Chondrocyte (in vitro differentiated cells): Measurements from ENCODE around the gene ZNF768. TPM values are rescaled to one million over a fixed set of nuclear protein-coding genes. Genes with fewer than 3 reads are reported as not detected.

Source experiments
- DNase-seq: peaks from one replicate; pipeline ENCODE4 v3.0.0; 2021; ENCODE audit warnings: mixed read lengths, low spot score
- H3K27ac Mint-ChIP-seq: one replicate; pipeline ENCODE4 v1.8.0; 2021; ENCODE audit warnings: mild to moderate bottlenecking, moderate library complexity, mixed read lengths; ENCODE audit not compliant: unreplicated experiment
- H3K27me3 Mint-ChIP-seq: 2 replicates; pipeline ENCODE4 v1.8.0; 2021; ENCODE audit warnings: low read depth, mixed read lengths
- H3K36me3 Mint-ChIP-seq: 2 replicates; pipeline ENCODE4 v1.8.0; 2021; ENCODE audit warnings: low read depth, mixed read lengths
- H3K4me1 Mint-ChIP-seq: 2 replicates; pipeline ENCODE4 v1.8.0; 2021; ENCODE audit warnings: low read depth, mild to moderate bottlenecking, mixed read lengths
- H3K4me3 Mint-ChIP-seq: one replicate; pipeline ENCODE4 v1.8.0; 2021; ENCODE audit warnings: mild to moderate bottlenecking, moderate library complexity, mixed read lengths; ENCODE audit not compliant: unreplicated experiment
- H3K9me3 Mint-ChIP-seq: 2 replicates; pipeline ENCODE4 v1.8.0; 2021; ENCODE audit warnings: low read depth, mixed read lengths
- total RNA-seq: library from RNA; stranded (reverse); gene quantifications from 3 replicates; pipeline ENCODE4 v1.2.1, GENCODE V29; 2021
- TF ChIP-seq, protein P1 (sequence below): fragments of 200-600 bp; sonication (generic); IDR thresholded peaks from 2 replicates; pipeline ENCODE4 v1.5.0; 2021; ENCODE audit warnings: antibody characterized with exemption, mild to moderate bottlenecking, moderate library complexity

The ZNF768 gene
- total RNA-seq, 1 donor from 2014 or later, result 30.0 TPM

DNA sequence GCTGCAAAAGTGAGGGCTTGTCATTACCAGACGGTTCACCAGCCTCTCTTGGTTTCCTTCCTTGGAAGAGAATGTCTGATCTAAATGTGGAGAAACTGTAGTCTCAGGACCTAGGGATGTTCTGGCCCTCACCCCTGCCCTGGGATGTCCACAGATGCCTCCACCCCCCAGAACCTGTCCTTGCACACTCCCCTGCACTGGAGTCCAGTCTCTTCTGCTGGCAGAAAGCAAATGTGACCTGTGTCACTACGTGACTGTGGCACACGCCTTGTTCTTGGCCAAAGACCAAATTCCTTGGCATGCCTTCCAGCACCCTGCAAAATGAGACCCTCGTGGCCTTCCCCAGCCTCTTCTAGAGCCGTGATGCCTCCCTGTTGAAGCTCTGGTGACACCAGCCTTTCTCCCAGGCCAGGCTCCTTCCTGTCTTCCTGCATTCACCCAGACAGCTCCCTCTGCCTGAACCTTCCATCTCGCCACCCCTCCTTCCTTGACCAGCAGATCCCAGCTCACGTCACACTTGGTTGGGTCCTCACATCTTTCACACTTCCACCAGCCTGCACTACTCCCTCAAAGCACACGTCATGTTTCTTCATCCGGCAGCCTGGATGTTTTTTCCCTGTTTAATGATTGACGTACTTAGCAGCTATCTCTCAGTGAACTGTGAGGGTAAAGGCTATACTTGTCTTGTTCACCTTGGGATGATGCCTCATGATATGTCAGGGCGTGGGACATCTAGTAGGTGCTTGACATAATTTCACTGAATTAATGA, 4.3 kb downstream of the ZNF768 start:
- TF ChIP-seq, protein P1, sequence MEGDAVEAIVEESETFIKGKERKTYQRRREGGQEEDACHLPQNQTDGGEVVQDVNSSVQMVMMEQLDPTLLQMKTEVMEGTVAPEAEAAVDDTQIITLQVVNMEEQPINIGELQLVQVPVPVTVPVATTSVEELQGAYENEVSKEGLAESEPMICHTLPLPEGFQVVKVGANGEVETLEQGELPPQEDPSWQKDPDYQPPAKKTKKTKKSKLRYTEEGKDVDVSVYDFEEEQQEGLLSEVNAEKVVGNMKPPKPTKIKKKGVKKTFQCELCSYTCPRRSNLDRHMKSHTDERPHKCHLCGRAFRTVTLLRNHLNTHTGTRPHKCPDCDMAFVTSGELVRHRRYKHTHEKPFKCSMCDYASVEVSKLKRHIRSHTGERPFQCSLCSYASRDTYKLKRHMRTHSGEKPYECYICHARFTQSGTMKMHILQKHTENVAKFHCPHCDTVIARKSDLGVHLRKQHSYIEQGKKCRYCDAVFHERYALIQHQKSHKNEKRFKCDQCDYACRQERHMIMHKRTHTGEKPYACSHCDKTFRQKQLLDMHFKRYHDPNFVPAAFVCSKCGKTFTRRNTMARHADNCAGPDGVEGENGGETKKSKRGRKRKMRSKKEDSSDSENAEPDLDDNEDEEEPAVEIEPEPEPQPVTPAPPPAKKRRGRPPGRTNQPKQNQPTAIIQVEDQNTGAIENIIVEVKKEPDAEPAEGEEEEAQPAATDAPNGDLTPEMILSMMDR, result no peak
- peak overlapping the region; percentile 57 for H3K27ac Mint-ChIP-seq
- peaks cover 14% of the 10 kb centered on the region for H3K4me1 Mint-ChIP-seq
- DNase-seq, result no peak
- H3K36me3 Mint-ChIP-seq, result peaks cover 2% of the 10 kb centered on the region
- no peak overlapping the region for H3K4me3 Mint-ChIP-seq
- H3K27me3 Mint-ChIP-seq, result no peaks in the 10 kb centered on the region
- H3K9me3 Mint-ChIP-seq, result no peaks in the 10 kb centered on the region

DNA sequence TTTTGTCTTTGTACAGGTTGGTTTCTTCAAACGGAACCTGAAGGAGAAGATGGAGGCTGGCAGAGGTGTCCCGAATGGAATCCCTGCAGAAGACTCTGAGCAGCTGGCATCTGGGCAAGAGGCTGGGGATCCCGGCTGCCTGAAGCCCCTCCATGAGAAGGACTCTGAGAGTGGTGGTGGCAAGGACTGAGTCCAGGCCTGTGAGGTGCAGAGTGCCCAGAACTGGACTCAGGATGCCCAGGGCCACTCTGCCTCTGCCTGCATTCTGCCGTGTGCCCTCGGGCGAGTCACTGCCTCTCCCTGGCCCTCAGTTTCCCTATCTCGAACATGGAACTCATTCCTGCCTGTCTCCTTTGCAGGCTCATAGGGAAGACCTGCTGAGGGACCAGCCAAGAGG, 4.9 kb downstream of the ZNF768 start:
- H3K4me1 Mint-ChIP-seq, result peaks cover 14% of the 10 kb centered on the region
- no peaks in the 10 kb centered on the region for H3K9me3 Mint-ChIP-seq
- no peaks in the 10 kb centered on the region for H3K27me3 Mint-ChIP-seq
- peaks cover 2% of the 10 kb centered on the region for H3K36me3 Mint-ChIP-seq
- DNase-seq, result no peak
- H3K4me3 Mint-ChIP-seq, result no peak overlapping the region
- TF ChIP-seq, protein P1, result no peak
- no peak overlapping the region for H3K27ac Mint-ChIP-seq

DNA sequence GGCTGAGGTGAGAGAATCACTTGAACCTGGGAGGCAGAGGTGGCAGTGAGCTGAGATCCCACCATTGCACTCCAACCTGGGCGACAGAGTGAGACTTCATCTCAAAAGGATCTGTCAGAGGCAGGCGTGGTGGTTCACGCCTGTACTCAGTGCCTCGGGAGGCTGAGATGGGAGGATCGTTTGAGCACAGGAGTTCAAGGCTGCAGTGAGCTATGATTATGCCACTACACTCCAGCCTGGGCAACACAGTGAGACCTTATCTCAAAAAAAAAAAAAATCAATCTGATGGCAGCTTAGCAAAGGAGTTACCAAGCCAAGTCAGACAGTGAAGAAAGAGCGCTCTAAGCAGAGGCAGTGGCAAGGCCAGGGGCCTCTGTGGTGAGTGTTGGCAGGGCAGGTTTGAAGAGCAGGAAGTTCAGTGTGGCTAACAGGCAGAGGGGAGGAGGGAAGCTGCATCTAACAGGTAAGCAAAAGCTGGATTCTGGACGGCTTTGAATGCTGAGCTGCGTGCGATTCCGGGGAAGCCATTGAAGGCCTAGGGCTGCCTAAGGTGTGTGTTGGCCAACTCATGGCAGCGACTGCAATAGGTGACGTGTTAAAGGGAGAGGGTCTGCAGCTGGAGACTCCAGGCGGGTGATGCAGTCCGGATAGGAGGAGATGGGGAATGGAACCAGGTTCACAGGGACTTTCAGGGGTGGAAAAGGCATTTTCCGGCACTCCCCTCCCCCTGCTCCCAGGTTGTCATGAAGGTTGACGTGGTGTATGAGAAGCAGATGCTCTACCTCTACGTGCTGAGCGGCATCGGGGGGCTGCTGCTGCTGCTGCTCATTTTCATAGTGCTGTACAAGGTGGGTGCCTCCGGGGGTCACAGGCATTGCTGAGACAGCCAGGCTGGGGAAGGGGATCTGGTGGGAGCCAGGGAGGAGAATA, 7.0 kb downstream of the ZNF768 start:
- peaks cover 2% of the 10 kb centered on the region for H3K4me1 Mint-ChIP-seq
- no peaks in the 10 kb centered on the region for H3K9me3 Mint-ChIP-seq
- H3K27ac Mint-ChIP-seq, result no peak overlapping the region
- no peak for DNase-seq
- no peaks in the 10 kb centered on the region for H3K36me3 Mint-ChIP-seq
- no peaks in the 10 kb centered on the region for H3K27me3 Mint-ChIP-seq
- H3K4me3 Mint-ChIP-seq, result no peak overlapping the region
- TF ChIP-seq, protein P1, result no peak

DNA sequence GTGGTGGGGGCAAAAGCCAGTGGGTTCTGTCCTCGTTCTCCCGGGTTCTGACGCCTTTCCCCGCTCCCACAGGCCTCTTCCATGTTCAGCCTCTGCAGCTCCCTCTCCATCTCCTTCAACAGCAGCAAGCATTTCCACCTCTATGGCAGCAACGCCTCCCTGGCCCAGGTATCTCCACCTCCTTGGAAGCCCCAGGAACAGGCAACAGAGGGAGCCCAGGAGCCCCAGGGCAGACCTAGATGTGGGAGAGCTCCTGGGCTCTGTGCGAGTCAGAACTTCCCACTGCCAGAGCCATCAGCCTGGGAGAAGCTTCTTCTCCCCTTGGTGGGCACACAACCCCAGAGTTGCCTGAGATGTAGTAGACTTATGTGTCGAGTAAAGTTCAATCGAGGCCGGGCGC, 7.8 kb downstream of the ZNF768 start:
- Mint-ChIP-seq H3K9me3 (no peaks in the 10 kb centered on the region), H3K4me3 (no peak overlapping the region), H3K4me1 (no peaks in the 10 kb centered on the region), H3K27ac (no peak overlapping the region), H3K27me3 (no peaks in the 10 kb centered on the region), H3K36me3 (no peaks in the 10 kb centered on the region)
- TF ChIP-seq, protein P1, result no peak
- DNase-seq, result no peak

DNA sequence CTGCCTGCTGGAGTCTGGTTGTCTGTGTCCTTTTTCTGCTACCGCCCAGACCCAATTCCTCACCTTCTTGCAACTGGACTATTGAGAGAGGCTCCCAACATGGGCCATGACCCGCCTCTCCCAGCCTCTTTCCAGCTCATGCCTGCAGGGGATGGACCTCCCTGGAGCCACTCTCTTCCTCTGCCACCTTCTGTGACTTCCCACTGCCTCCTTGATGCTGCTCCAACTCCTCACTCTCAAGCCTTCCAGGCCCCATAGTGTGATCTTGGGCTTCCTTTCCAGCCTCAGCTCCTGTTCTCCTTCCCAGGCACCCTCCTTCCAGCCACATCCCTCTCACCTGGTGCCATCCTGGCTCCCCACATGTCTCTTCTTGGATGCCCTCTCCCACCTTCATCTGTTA, 11.1 kb downstream of the ZNF768 start:
- DNase-seq, result no peak
- peaks cover 4% of the 10 kb centered on the region for H3K27me3 Mint-ChIP-seq

More for the DNA sequence above, 11.1 kb downstream of the ZNF768 start:
- no peak overlapping the region for H3K4me3 Mint-ChIP-seq
- H3K36me3 Mint-ChIP-seq, result no peaks in the 10 kb centered on the region
- TF ChIP-seq, protein P1, result no peak
- no peaks in the 10 kb centered on the region for H3K4me1 Mint-ChIP-seq
- H3K27ac Mint-ChIP-seq, result no peak overlapping the region
- H3K9me3 Mint-ChIP-seq, result no peaks in the 10 kb centered on the region
